ENCODE measurements around the gene SEC14L5.

SEC14L5 gene

DNA sequence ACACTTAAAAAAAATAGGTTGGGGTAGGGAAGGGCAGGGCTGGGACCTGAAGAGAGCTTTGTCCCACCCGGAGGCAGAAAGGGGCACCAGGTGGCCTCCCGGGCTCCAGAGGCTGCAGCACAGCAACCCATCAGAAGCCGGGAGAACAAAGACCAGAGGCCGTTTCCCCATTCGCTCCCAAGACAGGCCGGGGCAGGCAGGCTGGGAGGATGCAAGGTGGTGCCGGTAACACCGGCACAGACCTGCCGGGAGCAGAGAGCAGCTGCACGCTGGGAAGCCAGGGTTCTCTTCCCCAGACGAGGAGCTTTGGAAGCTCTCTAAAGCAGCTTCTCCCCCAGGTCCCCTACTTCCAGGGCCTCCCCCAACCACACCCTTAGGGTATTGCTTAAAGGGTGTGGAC lies 26.7 kb upstream of the SEC14L5 start:
- DNase-seq (ENCODE audit: low read depth) = no peak

DNA sequence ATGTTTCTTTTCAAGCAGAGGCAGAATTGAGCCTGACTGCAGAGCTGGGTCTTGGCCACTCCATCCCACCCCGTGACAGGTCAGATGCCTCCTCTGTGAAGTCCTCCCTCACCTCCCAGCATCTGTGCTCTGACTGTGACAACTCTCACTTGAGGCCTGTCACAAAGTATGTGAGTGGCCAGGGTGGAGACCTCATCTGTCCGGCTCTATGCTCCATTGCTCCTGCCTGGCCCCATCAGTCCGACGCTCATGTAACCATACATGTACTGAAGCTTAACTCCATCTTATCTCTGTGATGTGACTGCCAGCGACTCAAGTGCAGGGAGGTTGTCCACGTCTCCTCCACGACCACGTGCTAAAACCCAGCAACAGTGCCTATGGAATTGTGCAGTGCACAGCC lies 24.7 kb upstream of the SEC14L5 start:
- DNase-seq (ENCODE audit: low read depth) = no peak

GRCh38 chr16:4933871-4934395 lies 24.2 kb upstream of the SEC14L5 start:
- no peak for DNase-seq (ENCODE audit: low read depth)

GRCh38 chr16:4934591-4934990 lies 23.5 kb upstream of the SEC14L5 start:
- no peak for DNase-seq (ENCODE audit: low read depth)

- no peak for DNase-seq (ENCODE audit: low read depth)
These were observed 22.8 kb upstream of the SEC14L5 start for GRCh38 chr16:4935241-4935855.

DNA sequence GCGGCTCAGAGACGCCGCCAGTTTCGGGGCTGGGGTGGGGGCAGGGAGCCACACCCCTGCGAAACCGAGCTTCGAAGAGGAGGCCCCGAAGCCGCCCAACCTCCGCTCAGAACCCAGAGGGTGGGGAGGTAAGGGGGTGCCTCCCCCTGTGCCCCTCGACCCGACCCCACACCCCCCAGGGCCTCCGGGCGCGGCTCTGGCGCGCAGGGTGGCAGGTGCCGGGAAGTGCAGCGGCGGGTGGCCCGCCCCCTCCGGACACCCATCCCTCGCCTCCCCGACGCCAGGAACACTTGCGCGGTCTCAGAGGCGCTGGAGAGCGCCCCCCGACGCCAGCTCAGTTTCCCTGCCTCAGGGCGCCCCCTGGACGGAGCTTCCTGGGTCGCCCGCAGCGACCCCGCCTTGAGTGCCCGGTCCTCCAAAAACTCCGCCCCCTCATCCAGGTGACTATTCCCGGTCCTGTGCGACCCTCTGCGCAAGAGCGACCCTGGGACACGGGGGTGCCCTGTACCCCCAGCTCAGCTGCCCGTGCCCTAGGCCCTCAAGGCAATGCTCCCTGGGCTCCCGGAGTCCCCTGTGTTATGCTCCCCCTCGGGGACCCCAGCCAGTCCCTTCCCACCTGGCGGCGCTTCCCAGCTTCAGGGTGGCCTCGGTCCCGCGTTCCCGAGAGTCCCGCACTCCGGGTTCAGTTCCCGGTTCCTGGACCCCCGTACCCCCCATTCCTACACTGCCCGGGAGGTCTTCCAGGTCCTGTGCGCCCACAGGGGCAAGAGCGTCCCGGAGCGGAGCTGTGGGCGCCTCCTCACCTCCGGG lies 21.7 kb upstream of the SEC14L5 start:
- no peak for DNase-seq (ENCODE audit: low read depth)

DNA sequence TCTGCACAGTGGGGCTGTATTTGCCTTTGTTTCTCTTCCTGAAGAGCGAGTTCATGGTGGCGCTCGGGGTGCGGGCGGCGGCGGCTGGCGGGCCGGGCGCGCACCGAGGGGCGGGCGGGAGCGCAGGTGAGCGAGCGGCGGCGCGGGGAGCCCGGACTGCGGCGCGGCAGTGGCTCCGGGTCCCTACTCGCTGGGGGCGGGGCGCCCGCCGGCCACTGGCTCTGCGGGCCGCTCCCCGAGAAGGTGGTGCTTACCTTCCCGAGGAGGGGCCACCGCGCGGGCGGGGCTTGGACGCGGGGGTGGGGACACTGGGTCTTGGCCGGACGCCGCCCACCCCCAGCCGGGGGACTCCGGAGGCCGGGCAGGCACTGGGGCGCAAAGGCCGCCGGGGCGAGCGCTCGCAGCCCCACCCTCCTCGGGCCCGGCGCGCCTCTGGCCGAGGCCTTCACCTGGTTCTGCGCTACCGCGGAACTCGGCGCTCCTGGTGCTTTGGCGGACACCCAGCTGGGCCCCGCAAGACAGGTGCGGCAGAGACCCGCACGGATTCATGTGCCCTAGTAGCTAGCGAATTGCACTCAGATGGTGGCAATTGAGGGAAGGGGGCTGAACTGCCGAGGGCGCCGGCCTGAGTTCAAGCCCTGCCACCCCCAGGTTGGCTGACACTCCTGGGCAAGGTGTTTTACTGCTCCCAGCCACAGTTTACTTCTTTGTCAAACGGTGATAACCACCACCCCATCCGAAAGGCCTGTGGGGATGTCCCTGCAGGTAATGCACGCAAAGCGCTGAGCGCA lies 20.9 kb upstream of the SEC14L5 start, which contains the start of gene PPL:
Gene PPL (minus strand): TSS at position 158 of the 791 bp plus-strand sequence. CDS start 103 bp downstream, at position 55.
- DNase-seq (ENCODE audit: low read depth) = no peak

DNA sequence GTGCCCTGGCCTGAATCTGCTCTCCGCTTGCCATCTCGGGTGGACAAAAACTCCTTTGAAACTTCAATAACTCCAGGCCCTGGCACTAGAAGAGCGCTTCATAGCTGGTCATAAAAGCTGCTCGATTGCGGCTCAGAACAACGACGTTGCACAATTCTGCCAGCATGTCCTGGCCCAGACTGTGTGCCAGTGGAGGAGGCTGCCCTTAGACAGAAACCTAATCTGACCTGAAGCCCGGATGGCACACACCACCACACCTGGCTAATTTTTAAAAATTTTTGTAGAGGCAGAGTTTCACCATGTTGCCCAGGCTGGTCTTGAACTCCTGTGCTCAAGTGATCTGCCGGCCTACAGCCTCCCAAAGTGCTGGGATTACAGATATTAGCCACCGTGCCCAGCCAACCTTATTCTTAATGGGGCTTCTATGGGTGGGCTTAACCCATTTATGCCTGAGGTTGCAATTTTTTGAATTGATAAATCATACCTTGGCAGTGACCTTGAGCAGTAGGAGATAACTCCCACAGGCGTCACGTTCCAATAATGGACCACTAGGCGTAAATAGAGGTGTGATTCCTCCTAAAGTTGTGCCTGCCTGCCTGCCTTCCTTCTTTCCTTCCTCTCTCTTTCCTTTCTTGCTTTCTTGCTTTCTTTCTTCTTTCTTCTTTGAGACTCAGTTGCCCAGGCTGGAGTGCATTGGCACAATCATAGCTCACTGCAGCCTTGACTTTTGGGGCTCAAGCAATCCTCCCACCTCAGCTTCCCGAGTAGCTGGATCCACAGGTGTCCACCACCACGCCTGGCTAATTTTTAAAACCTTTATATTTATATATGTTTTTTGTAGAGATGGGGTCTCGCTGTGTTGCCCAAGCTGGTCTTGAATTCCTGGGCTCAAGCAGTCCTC lies 20.1 kb upstream of the SEC14L5 start:
- no peak for DNase-seq (ENCODE audit: low read depth)

DNA sequence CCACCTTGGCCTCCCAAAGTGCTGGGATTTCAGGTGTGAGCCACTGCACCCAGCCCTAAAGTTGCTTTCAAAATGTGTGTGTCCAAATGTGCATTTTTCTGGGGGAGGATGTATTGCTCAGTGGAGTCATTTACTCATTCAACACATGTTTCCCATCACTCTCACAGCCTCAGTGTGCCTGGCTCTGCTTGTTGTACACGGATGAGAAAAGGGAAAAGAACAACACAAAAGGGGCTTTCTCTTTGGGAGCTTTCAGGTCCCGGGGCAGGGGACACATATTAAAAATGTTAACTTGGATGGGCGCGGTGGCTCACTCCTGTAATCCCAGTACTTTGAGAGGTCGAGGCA lies 19.5 kb upstream of the SEC14L5 start:
- no peak for DNase-seq (ENCODE audit: low read depth)

DNA sequence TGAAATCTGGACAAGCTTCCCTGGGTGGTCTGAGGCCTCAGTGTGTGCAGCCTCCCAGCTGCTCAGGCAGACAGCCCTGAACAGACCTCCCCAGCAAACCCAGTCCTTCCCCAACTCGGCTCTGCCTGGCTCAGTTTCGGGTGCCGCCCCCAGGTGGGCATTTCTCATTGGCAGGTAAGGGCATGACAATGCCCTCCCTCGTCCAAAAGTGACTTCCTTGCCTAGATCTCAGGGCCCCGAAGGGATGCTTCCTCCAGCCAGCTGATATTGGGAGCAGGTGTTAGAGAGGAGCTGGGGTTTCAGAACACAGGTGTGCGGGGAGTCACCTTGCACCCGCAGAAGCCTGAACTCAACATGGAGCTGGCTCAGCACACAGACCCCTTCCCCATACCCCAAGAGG lies 17.4 kb upstream of the SEC14L5 start:
- DNase-seq (ENCODE audit: low read depth) = no peak

GRCh38 chr16:4942481-4942880 lies 15.6 kb upstream of the SEC14L5 start:
- DNase-seq (ENCODE audit: low read depth) = no peak

- no peak for DNase-seq (ENCODE audit: low read depth)
These were observed 13.5 kb upstream of the SEC14L5 start for GRCh38 chr16:4944333-4945281.

DNA sequence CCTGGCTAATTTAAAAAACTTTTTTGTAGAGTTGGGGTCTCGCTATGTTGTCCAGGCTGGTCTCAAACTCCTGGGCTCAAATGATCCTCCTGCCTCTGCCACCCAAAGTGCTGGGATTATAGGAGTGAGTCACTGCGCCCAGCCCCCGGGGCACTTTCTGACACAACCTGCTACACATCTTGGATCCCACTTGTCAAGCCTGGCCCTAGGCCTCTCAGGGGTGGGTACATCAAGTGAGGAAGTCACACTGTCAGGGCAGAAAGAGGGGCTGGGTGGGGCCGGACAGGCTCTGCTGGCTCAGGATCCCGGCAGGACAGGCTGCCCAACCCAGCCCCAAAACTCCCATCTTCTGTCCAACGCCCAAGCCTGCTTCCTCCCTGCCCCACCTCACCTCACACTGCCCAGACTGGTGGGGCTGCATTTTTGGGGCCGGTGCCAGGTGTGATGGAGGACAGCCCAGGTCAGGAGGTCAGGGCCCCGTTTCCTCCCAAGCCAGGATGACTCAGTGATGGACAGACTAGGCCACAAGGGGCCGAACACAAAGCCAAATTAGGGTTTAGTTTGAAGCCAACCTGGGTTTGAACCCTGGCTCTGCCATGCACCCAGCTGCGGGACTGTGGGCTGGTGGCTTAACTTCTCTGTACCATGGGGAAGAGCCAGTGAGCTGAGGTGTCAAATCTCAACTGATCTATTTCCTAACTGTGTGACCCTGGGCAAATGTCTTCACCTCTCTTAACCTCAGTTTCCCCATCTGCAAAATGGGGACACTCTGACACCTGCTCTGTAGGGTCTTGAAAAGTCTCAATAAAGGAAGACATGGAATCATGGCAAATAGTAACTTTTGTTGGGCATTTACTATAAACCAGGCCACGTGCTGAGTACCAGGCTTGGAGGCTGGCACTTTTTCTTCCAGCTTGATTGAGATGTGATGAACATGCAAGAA lies 12.3 kb upstream of the SEC14L5 start:
- DNase-seq (ENCODE audit: low read depth) = no peak

DNA sequence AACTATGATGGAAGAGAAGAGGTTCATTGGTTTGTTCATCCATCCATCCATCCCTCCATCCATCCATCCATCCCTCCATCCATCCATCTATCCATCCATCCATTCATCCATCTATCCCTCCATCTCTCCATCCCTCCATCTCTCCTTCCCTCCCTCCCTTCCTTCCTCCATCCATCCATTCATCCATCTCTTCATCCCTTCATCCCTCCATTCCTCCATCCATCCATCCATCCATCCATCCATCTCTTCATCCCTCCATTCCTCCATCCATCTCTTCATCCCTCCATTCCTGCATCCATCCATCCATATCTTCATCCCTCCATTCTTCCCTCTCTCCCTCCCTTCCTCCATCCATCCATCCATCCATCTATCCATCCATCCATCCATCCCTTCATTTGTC lies 11.2 kb upstream of the SEC14L5 start:
- DNase-seq (ENCODE audit: low read depth) = no peak

DNA sequence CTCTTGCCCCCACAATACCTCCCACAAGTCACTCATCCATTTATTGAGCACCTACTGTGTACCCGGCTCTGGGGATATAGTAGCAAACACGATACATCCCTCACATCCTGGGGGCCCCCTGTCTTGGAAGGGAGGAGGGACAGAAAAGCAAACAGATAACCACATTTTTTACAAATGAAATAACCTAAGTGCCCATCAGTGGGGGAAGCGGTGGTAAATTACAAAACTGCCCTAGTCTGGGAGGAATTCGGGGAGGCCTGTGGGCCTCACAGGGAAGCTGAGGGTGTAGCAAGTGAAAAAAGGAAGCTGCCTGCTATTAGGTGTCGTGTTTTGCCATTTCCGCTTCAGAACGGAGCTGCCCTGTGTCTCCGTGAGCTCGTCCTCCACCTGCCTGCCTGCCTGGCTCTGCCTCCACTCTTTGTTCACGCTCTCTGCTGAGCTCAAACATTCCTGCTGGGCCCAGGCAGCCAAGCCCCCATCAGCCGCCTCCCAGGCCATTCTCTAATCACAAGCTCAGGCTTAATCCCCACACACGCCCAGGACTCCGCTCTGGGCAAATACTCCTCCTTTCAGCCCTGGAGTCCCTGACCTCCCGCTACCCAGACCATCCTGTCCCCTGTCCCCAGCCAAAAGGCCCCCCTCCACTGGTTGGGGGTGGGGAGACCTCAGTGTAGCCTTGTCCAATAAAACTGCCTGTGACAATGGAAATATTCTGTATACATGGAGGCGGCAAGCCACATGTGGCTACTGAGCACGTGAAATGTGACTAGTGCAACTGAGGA lies 10.2 kb upstream of the SEC14L5 start:
- no peak for DNase-seq (ENCODE audit: low read depth)

DNA sequence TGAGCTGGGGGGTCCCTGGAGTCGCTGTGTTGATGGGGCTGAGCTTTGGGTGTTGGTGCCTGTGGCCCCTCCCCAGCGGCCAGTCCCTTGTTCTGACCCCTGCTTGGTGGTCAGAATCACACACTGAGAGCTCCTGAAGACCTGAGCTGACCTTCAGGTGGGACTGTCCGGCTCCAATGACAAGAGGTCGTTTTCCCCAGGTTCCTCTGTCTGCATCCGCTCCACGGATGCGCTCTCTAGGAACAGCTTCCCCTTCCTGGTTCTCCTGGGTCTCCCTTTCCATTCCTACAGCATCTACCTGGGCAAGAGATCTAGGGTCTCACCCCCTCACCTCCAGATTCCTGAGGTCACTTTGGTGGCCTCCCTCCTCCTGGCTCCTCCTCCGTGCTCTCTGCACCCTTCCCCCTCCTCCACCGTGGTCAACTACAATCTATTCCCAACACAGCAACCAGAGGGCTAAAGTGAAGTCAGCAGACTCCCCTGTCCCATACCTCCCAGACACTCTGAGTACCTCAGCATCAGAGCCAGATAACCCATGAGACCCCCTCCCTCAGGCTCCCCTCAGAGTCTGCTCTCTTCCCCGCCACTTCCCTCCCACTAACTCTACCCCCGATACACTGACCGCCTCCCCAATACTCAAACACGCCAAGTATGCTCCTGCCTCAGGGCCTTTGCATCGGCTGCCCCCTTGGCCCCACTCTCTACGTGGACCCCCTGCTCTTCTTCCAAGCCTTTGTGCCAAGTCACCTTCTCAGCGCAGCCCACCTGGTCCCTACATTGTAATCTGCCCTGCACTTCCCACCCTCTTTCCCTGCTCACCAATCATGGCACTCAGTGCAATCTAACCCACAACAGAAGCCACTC lies 9.0 kb upstream of the SEC14L5 start:
- no peak for DNase-seq (ENCODE audit: low read depth)

- DNase-seq (ENCODE audit: low read depth) = no peak
These were observed 8.1 kb upstream of the SEC14L5 start for GRCh38 chr16:4949986-4950385.

All from T follicular helper cell (primary cell).